Natural killer cell (primary cell): ENCODE results near the gene C7. TPM values are rescaled to one million over a fixed set of nuclear protein-coding genes. Genes with fewer than 3 reads are reported as not detected.

Experiments used
- ATAC-seq, 3 donors: fragments of 150-1000 bp in 2 of 3; fragments of 200-7000 bp in 1 of 3; cut with Tn5 transposase; 1 replicate in 1 of 3; 2 replicates in 2 of 3; pipeline ENCODE4 v1.10.0; 2021; ENCODE audit warnings: mild to moderate bottlenecking in 2 of 3, moderate library complexity in 2 of 3
- DNase-seq, 2 donors: peaks; one replicate each; pipeline versions ENCODE4 v3.0.0 to v3.0.0-alpha.2; 2013 to 2021; ENCODE audit warnings: mixed read lengths in 1 of 2
- H3K27ac ChIP-seq: one replicate; pipeline ENCODE4 v1.5.1; 2013; ENCODE audit warnings: mild to moderate bottlenecking, low read length
- H3K27me3 ChIP-seq: one replicate; pipeline ENCODE4 v1.6.1; 2013; ENCODE audit warnings: low read length; ENCODE audit not compliant: control insufficient read depth, insufficient read depth
- H3K36me3 ChIP-seq: one replicate; pipeline ENCODE4 v1.6.1; 2013; ENCODE audit warnings: low read length; ENCODE audit not compliant: control insufficient read depth, insufficient read depth
- H3K4me1 ChIP-seq: one replicate; pipeline ENCODE4 v1.6.1; 2013; ENCODE audit warnings: low read length; ENCODE audit not compliant: control insufficient read depth, insufficient read depth
- H3K4me3 ChIP-seq: one replicate; pipeline ENCODE4 v1.5.1; 2013; ENCODE audit warnings: low read length
- H3K9me3 ChIP-seq: one replicate; pipeline ENCODE4 v1.6.1; 2013; ENCODE audit warnings: low read length; ENCODE audit not compliant: control insufficient read depth, insufficient read depth
- H3K27ac Mint-ChIP-seq, 2 donors: one replicate each; pipeline ENCODE4 v1.8.0; 2022; ENCODE audit warnings: mild to moderate bottlenecking in 2 of 2, mixed read lengths in 2 of 2, moderate library complexity in 1 of 2
- H3K27me3 Mint-ChIP-seq, 2 donors: one replicate each; pipeline ENCODE4 v1.8.0; 2022; ENCODE audit warnings: low read depth in 2 of 2, mixed read lengths in 2 of 2
- H3K36me3 Mint-ChIP-seq: one replicate; pipeline ENCODE4 v1.8.0; 2022; ENCODE audit warnings: mixed read lengths
- H3K4me1 Mint-ChIP-seq, 2 donors: one replicate each; pipeline ENCODE4 v1.8.0; 2022; ENCODE audit warnings: mixed read lengths in 2 of 2
- H3K4me3 Mint-ChIP-seq: one replicate; pipeline ENCODE4 v1.8.0; 2022; ENCODE audit warnings: mild to moderate bottlenecking, moderate library complexity, mixed read lengths
- H3K9me3 Mint-ChIP-seq, 2 donors: one replicate each; pipeline ENCODE4 v1.8.0; 2022; ENCODE audit warnings: mixed read lengths in 2 of 2
- CTCF ChIP-seq: fragments of 200-600 bp; IDR thresholded peaks from one replicate; pipeline ENCODE4 v1.8.0; 2022; ENCODE audit warnings: antibody characterized with exemption
- WGBS: methylation state at CpG from one replicate; pipeline ENCODE4 v1.1.7; 2013; ENCODE audit warnings: missing lambda C conversion rate; ENCODE audit not compliant: insufficient coverage; 5-methylcytosine and 5-hydroxymethylcytosine counted together
- intact Hi-C: fragments of 100-400 bp; cut with micrococcal nuclease; formaldehyde crosslinking; loops from one replicate; pipeline ENCODE4 v1.14.2; 2022
- total RNA-seq, 4 donors: library from RNA; stranded (reverse); fragments of 120-200 nt in 1 of 4; gene quantifications; one replicate each; pipeline versions ENCODE4 v1.2.3 to v1.2.4, GENCODE V29; 2013 to 2022

The C7 gene
- total RNA-seq, 3 donors from 2014 or later (not counting 1 experiment from before 2014, with no cell fraction given), result not detected

GRCh38 chr5:40875958-40876357 lies 33.3 kb upstream of the C7 start:
- Mint-ChIP-seq H3K27me3 (peaks cover 7% of the 10 kb centered on the region in 2 donors), H3K27ac (no peak overlapping the region), H3K4me1 (no peaks in the 10 kb centered on the region), H3K4me3 (no peak overlapping the region), H3K36me3 (no peaks in the 10 kb centered on the region), H3K9me3 (no peaks in the 10 kb centered on the region)
- Histone ChIP-seq H3K4me3 (no peak overlapping the region), H3K9me3 (peaks cover 3% of the 10 kb centered on the region), H3K4me1 (no peaks in the 10 kb centered on the region), H3K27me3 (no peaks in the 10 kb centered on the region), H3K36me3 (no peaks in the 10 kb centered on the region), H3K27ac (no peak overlapping the region)
- 90% methylated on average over 3 of the region's 3 CpGs for WGBS
- intact Hi-C loops, result loop anchor here (5.0 kb wide), 1 partner anchor 1294 kb away; no protein-coding TSS in a partner anchor
- DNase-seq (no peak), ATAC-seq (no peak)
- no peak for TF ChIP-seq CTCF

GRCh38 chr5:40877371-40877988 lies 31.8 kb upstream of the C7 start:
- intact Hi-C loops, result loop anchor here (5.0 kb wide), 1 partner anchor 1295 kb away; no protein-coding TSS in a partner anchor
- Histone ChIP-seq H3K9me3 (peaks cover 3% of the 10 kb centered on the region), H3K4me1 (no peaks in the 10 kb centered on the region), H3K4me3 (no peak overlapping the region), H3K27me3 (no peaks in the 10 kb centered on the region), H3K36me3 (no peaks in the 10 kb centered on the region), H3K27ac (no peak overlapping the region)
- Mint-ChIP-seq H3K4me3 (no peak overlapping the region), H3K36me3 (no peaks in the 10 kb centered on the region), H3K9me3 (no peaks in the 10 kb centered on the region), H3K4me1 (no peaks in the 10 kb centered on the region), H3K27me3 (peaks cover 7% of the 10 kb centered on the region in 2 donors), H3K27ac (no peak overlapping the region)
- no peak for TF ChIP-seq CTCF
- 90% methylated on average over 4 of the region's 6 CpGs for WGBS
- DNase-seq (no peak), ATAC-seq (no peak)

GRCh38 chr5:40879163-40879942 lies 29.9 kb upstream of the C7 start:
- Histone ChIP-seq H3K27me3 (no peaks in the 10 kb centered on the region), H3K36me3 (no peaks in the 10 kb centered on the region), H3K27ac (no peak overlapping the region), H3K4me3 (no peak overlapping the region), H3K9me3 (peaks cover 3% of the 10 kb centered on the region), H3K4me1 (no peaks in the 10 kb centered on the region)
- 66% methylated on average over 3 of the region's 10 CpGs for WGBS
- no peaks in the 10 kb centered on the region for H3K4me1 Mint-ChIP-seq
- H3K36me3 Mint-ChIP-seq, result no peaks in the 10 kb centered on the region
- intact Hi-C loops, result loop anchor here (1.0 to 5.0 kb wide), 3 partner anchors 124 to 1297 kb away; partner anchors contain the start of gene TTC33
- TF ChIP-seq CTCF, result peak; percentile 85
- no peaks in the 10 kb centered on the region for H3K9me3 Mint-ChIP-seq
- no peak overlapping the region for H3K4me3 Mint-ChIP-seq
- H3K27me3 Mint-ChIP-seq, result peaks cover 4 to 7% of the 10 kb centered on the region in 2 donors
- no peak overlapping the region for H3K27ac Mint-ChIP-seq
- peak in 1 of 2 donors; percentile 47 for DNase-seq
- peak in 1 of 3 donors; percentile 59 for ATAC-seq
